ENCODE results near the gene DEGS1. TPM values are rescaled to one million over a fixed set of nuclear protein-coding genes. Genes with fewer than 3 reads are reported as not detected.

Gene DEGS1
- polyA plus RNA-seq, 1 experiment: 193 TPM

DNA sequence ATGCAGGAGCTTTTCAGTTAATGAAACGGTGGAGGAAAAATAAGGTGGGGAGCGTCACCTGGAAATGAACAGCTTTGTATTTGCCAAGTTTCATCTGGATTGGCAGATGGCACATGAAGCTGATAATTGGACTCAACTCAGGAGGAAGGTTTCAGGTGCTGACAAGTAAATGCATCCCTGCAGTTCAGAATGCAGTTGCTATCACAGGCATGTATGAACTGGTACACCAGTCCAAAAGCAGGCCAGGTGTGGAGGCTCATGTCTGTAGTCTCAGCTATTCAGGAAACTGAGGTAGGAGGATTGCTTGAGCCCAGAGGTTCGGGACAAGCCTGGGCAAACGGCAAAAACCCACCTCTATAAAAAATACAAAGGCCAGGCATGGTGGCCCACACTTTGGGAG, 15.5 kb downstream of the DEGS1 start:
- TF ChIP-seq, protein P1, sequence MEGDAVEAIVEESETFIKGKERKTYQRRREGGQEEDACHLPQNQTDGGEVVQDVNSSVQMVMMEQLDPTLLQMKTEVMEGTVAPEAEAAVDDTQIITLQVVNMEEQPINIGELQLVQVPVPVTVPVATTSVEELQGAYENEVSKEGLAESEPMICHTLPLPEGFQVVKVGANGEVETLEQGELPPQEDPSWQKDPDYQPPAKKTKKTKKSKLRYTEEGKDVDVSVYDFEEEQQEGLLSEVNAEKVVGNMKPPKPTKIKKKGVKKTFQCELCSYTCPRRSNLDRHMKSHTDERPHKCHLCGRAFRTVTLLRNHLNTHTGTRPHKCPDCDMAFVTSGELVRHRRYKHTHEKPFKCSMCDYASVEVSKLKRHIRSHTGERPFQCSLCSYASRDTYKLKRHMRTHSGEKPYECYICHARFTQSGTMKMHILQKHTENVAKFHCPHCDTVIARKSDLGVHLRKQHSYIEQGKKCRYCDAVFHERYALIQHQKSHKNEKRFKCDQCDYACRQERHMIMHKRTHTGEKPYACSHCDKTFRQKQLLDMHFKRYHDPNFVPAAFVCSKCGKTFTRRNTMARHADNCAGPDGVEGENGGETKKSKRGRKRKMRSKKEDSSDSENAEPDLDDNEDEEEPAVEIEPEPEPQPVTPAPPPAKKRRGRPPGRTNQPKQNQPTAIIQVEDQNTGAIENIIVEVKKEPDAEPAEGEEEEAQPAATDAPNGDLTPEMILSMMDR (IDR thresholded peaks at IDR 0.05; ENCODE audit: low read depth, low read length): no peak
- DNase-seq (ENCODE audit: low read depth, low spot score): no peak
- H3K9me3 ChIP-seq (ENCODE audit: control insufficient read depth, insufficient read depth, low read length): no peaks in the 10 kb centered on the region
- H3K27ac ChIP-seq (ENCODE audit: low read depth, low read length): no peak overlapping the region
- CTCF ChIA-PET: no interaction called here
- POLR2A ChIA-PET: interaction anchor here (1.1 kb wide), 1 partner anchor 16 kb away, joined by 4 read pairs; the partner anchor contains the start of gene DEGS1
- H3K4me3 ChIP-seq (ENCODE audit: low read depth, low read length): no peak overlapping the region
- H3K27me3 ChIP-seq (ENCODE audit: control insufficient read depth, insufficient read depth, low read length): no peaks in the 10 kb centered on the region

DNA sequence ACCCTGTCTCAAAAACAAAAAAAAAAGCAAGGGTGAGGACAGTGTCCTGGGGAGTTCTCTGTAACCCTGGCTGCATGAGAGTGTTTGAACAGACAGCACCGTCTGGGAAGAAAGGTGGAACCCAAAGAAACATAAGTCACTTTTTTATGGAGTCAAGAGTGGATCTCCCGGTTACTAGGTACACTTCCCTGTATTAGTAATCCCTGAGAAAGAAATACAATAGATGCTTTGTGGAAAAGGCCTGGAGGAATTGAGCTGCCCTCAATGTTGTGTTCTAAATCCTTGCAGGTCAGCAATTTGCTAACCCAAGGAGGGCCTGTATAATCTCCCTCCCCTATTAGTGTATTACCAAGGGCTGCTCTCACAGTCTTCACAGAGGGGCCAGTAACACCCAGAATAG, 16.6 kb downstream of the DEGS1 start:
- no peaks in the 10 kb centered on the region for H3K9me3 ChIP-seq (ENCODE audit: control insufficient read depth, insufficient read depth, low read length)
- H3K27me3 ChIP-seq (ENCODE audit: control insufficient read depth, insufficient read depth, low read length): no peaks in the 10 kb centered on the region
- ChIA-PET CTCF (no interaction called here), POLR2A (no interaction called here)
- TF ChIP-seq, protein P1 (IDR thresholded peaks at IDR 0.05; ENCODE audit: low read depth, low read length): no peak
- no peak overlapping the region for H3K27ac ChIP-seq (ENCODE audit: low read depth, low read length)
- no peak overlapping the region for H3K4me3 ChIP-seq (ENCODE audit: low read depth, low read length)
- no peak for DNase-seq (ENCODE audit: low read depth, low spot score)

DNA sequence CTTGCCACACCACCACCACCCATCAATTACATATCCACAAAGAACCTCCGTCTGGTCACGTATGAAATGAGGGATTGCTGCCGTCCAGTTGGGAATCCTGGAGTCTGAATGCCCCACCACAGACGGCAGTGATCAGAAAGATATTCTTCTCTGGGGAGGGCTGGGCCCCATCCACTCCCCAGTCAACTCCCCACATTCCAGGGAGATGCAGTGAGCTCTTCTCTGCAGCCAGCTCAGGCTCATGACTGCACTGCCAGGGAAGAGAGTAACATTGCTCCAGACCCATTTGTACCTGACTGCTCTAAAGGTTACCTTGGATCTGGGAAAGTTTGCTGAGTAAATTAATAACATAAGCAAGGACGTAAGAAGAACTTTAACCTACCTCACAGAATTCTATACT, 18.3 kb downstream of the DEGS1 start:
- H3K27me3 ChIP-seq (ENCODE audit: control insufficient read depth, insufficient read depth, low read length): no peaks in the 10 kb centered on the region
- TF ChIP-seq, protein P1 (IDR thresholded peaks at IDR 0.05; ENCODE audit: low read depth, low read length): no peak
- no peaks in the 10 kb centered on the region for H3K9me3 ChIP-seq (ENCODE audit: control insufficient read depth, insufficient read depth, low read length)
- CTCF ChIA-PET: no interaction called here
- H3K27ac ChIP-seq (ENCODE audit: low read depth, low read length): no peak overlapping the region
- no peak for DNase-seq (ENCODE audit: low read depth, low spot score)
- no peak overlapping the region for H3K4me3 ChIP-seq (ENCODE audit: low read depth, low read length)
- POLR2A ChIA-PET: no interaction called here

DNA sequence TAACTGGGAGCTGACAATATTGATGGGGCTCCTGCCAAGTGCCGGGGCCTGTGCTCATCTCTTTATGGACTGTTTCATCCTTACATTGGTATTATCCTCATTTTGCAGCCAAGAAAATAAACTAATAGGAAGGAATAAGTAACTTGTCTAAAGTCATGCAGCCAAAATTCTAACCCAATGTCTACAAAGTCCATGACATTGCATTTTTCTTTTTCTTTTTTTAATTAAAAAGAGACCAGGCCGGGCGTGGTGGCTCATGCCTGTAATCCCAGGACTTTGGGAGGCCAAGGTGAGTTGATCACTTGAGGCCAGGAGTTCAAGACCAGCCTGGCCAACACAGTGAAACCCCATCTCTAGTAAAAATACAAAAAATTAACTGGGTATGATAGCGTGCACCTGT, 18.8 kb downstream of the DEGS1 start:
- Histone ChIP-seq H3K27me3 (ENCODE audit: control insufficient read depth, insufficient read depth, low read length) (no peaks in the 10 kb centered on the region), H3K4me3 (ENCODE audit: low read depth, low read length) (no peak overlapping the region), H3K9me3 (ENCODE audit: control insufficient read depth, insufficient read depth, low read length) (no peaks in the 10 kb centered on the region), H3K27ac (ENCODE audit: low read depth, low read length) (no peak overlapping the region)
- DNase-seq (ENCODE audit: low read depth, low spot score): no peak
- ChIA-PET POLR2A (no interaction called here), CTCF (no interaction called here)
- TF ChIP-seq, protein P1 (IDR thresholded peaks at IDR 0.05; ENCODE audit: low read depth, low read length): no peak

DNA sequence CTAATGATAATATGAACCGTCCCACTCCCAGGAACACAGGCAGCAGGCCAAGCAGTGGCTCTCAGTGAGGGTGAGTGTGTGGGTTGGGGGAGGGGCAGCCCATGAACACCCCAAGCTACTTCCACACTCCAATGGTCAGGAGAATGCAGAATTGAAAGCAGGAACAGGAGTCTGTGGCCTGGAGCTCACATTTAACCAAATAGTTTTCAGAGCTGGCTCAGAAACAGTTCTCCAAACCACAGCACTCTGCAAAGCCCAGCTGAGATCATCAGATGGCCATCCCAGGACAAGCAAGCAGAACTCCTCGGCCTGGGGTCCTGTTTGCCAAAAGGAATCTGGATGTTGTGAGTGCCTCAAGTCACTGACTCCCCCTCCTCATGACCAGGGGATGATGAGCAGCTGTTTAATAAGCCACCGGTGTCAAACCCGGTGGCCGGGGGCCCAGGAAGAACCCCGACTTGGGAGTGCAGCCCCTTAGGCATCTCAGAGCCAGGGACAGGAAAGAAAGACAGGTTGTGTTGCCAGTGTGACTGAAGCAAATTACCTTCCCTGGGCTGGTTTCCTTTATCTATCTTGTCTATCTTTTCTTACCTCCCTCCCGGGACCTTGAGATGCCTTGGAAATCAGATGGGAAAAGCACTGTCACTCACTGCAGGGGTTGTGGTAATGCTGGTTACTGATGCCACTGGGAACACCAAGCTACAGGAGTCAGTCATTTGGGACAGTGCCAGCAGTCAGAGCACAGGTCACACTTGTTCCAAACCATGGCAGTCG, 20.4 kb downstream of the DEGS1 start:
- Histone ChIP-seq H3K27me3 (ENCODE audit: control insufficient read depth, insufficient read depth, low read length) (no peaks in the 10 kb centered on the region), H3K27ac (ENCODE audit: low read depth, low read length) (peak overlapping the region; percentile 57), H3K4me3 (ENCODE audit: low read depth, low read length) (no peak overlapping the region), H3K9me3 (ENCODE audit: control insufficient read depth, insufficient read depth, low read length) (no peaks in the 10 kb centered on the region)
- CTCF ChIA-PET: no interaction called here
- POLR2A ChIA-PET: interaction anchor here (1.7 kb wide), 1 partner anchor 21 kb away, joined by 8 read pairs; the partner anchor contains the start of gene DEGS1
- no peak for DNase-seq (ENCODE audit: low read depth, low spot score)
- TF ChIP-seq, protein P1 (IDR thresholded peaks at IDR 0.05; ENCODE audit: low read depth, low read length): no peak
